NCI-H2107 (cell line): Measurements from ENCODE around the gene WFDC11.
"Not testable (repeated sequence)": the region's sequence is repeated elsewhere in the genome, so short reads cannot be mapped to it uniquely, and the experiment has no call there.

ENCODE experiments used
- DNase-seq: peaks from one replicate; lab custom pipeline; 2025; lab: John Stamatoyannopoulos, UW

Gene WFDC11

DNA sequence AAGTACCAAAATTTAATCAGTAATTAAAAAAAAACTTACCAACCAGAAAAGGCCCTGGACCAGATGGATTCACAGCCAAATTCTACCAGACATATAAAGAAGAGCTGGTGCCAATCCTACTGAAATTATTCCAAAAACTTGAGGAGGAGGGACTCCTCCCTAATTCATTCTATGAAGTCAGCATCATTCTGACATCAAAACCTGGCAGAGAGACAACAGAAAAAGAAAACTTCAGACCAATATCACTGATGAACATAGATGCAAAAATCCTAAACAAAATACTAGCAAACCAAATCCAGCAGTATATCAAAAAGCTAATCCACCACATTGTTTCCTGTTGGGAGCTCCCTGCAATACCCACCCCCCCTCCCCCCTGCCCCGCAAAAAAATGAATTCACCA lies at the start of gene WFDC11:
Gene WFDC11, minus strand, starts transcription at position 101 of the 400 bp plus-strand sequence. CDS start 19,639 bp downstream, outside the sequence.
- no peak for DNase-seq

DNA sequence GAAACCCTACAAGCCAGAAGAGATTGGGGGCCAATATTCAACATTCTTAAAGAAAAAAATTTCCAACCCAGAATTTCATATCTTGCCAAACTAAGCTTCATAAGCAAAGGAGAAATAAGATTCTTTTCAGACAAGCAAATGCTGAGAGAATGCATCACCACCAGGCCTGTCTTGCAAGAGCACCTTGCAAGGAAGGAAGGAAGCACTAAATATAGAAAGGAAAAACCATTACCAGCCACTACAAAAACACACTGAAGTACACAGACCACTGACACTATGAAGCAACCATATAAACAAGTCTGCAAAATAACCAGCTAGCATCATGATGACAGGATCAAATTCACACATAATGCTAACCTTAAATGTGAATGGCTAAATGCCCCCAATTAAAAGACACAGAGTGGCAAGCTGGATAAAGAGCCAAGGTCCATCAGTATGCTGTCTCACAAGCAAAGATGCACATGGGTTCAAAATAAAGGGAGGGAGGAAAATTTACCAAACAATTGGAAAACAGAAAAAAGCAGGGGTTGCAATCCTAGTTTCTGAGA lies 46.2 kb upstream of the WFDC11 start:
- not testable (repeated sequence) for DNase-seq

DNA sequence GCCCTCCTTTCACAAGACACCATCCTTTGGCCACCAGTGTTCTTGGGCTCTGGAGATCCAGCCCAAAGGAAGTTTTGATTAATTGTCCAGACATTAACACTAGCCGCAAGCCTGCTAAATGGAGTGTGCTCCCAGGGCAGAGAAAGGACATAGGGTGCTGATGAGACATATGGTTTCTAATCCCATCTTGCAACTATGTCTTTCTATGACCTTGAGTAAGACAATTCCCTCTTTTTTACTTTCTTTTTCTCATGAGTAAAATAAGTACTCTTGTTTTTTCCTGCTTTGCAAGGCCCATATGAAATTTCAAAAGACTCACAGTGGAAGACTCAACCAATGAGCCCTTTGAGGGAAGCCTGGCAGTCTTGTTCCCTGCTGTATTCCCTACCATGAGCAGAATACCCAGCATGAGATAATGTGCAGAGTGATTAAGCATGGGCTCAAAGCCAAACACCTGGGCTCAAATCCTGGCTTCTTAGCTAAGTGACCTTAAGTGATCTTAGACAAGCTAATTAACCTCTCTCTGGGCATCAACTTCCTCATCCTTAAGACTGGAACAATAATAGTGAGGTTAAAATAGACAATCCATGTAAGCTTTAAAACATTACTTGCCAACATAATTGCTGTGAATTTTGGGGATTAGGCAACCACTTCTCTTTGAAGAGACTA lies 35.1 kb upstream of the WFDC11 start, which contains the start of gene WFDC10B:
Gene WFDC10B, minus strand, starts transcription at position 51 of the 669 bp plus-strand sequence. CDS start 19,027 bp downstream, outside the sequence.
- no peak for DNase-seq

DNA sequence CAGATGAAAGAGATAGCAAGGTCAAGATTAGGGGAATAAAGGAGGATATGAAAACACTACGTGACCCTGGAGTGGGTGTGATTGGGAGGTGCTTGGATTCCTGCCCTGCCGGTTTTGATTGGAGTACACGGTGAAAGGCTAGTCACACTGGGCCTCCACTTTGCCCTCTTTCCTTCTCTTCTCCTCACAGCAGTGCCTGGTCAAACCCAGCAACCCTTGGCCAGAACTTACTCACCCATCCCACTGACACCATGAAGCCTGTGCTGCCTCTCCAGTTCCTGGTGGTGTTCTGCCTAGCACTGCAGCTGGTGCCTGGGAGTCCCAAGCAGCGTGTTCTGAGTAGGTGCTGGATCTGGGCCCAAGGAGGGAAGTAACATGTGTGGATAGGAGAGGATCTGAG lies 31.8 kb upstream of the WFDC11 start, which contains the start of gene WFDC13:
Gene WFDC13, plus strand, starts transcription at position 166 of the 400 bp plus-strand sequence. Its CDS starts 86 bp downstream, at position 252.
- no peak for DNase-seq

DNA sequence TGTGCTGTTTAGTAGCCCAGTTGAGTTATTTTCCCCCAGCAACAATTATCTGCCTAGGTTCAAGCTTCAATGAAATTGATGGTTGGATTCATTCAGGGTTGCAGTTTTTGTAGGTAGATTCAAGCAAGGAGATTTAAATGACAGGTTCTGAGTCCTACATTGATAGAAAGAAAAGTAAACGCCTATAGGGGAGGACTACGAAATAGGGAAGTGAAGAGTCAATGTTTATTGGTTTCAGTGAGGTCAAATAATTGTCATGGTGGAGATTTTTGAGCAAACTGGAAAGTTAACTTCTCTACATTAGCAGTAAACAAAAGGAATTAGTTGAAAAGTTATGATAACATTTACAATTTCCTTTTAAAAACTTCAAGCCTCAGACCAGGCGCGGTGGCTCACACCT lies 31.1 kb upstream of the WFDC11 start:
- no peak for DNase-seq

DNA sequence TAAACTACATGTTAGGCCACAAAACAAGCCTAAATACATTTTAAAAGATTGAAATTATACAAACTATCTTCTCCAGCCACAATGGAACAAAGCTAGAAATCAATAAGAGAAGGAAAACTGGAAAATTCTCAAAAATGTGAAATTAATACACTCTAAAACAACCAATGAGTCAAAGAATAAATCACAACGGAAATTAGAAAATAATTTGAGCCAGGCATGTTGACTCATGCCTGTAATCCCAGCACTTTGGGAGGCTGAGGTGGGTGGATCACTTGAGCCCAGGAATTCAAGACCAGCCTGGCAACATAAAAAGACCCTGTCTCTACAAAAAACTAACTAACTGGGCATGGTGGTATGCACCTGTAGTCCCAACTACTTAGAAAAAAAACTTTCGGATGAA lies 25.5 kb upstream of the WFDC11 start:
- no peak for DNase-seq

DNA sequence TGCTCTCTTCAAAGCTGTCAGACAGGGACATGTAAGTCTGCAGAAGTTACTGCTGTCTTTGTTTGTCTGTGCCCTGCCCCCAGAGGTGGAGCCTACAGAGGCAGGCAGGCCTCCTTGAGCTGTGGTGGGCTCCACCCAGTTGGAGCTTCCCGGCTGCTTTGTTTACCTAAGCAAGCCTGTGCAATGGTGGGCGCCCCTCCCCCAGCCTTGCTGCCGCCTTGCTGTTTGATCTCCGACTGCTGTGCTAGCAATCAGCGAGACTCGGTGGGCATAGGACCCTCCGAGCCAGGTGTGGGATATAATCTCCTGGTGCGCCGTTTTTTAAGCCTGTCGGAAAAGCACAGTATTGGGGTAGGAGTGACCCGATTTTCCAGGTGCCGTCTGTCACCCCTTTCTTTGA lies 23.3 kb upstream of the WFDC11 start:
- DNase-seq: not testable (repeated sequence)

DNA sequence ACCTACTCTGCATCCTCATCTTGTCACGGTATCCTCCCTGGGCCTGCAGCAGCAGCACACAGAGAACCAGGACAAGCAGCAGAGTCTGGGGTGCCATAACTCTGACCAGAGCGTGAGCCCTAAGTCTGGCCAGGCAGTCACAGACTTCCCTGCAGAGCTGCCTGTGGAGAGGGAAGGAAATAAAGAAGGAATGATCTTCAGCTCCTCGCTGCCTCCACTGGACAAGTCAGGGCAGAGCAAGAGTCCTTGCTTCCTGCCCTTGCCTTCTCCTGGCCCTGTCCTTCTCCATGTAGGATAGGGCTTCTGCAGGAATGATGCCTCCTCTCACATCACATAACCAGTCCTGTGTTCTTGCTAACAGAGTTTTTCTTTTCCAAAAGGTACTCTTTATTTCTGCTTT lies 15.9 kb upstream of the WFDC11 start:
- no peak for DNase-seq

DNA sequence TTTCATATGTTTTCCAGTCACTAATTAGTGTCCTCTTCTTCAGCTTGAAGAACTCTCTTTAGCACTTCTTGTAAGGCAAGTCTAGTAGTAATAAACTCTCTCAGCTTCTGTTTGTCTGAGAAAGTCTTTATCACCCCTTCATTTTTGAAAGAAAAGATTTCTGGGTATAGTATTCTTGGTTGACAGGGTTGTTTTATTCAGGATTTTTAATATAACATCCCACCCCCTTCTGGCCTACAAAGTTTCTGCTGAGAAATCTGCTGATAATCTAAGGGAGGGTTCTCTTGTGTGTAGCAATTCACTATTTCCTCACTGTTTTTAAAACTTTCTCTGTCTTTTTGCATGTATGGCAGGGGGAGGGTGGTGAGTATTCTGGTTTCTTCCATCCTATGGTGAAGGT lies 9.6 kb upstream of the WFDC11 start:
- DNase-seq: no peak

DNA sequence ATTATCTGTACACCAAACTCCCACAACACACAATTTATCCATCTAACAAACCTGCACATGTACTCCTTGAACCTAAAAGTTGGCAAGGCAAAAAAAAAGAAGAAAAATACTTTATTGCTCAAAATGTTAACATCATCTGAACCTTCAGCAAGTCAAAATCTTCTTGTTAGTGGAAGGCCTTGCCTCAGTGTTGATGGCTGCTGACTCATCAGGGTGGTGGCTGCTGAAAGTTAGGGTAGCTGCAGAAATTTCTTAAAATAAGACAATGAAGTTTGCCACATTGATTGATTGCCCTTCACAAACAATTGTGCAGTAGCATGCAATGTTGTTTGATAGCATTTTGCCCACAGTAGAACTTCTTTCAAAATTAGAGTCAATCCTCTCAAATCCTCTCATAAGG lies 2.7 kb upstream of the WFDC11 start:
- no peak for DNase-seq

DNA sequence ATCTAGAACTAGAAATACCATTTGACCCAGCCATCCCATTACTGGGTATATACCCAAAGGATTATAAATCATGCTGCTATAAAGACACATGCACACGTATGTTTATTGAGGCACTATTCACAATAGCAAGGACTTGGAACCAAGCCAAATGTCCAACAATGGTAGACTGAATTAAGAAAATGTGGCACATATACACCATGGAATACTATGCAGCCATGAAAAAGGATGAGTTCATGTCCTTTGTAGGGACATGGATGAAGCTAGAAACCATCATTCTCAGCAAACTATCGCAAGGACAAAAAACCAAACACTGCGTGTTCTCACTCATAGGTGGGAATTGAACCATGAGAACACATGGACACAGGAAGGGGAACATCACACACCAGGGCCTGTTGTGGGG lies 13.0 kb downstream of the WFDC11 start:
- not testable (repeated sequence) for DNase-seq

DNA sequence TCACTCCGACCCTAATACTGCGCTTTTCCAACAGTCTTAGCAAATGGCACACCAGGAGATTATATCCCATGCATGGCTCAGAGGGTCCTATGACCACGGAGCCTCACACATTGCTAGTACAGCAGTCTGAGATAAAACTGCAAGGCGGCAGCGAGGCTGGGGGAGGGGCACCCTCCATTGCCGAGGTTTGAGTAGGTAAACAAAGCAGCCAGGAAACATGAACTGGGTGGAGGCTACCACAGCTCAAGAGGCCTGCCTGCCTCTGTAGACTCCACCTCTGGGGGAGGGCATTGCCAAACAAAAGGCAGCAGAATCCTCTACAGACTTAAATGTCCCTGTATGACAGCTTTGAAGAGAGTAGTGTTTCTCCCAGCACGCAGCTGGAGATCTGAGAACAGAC lies 18.3 kb downstream of the WFDC11 start:
- DNase-seq: not testable (repeated sequence)

DNA sequence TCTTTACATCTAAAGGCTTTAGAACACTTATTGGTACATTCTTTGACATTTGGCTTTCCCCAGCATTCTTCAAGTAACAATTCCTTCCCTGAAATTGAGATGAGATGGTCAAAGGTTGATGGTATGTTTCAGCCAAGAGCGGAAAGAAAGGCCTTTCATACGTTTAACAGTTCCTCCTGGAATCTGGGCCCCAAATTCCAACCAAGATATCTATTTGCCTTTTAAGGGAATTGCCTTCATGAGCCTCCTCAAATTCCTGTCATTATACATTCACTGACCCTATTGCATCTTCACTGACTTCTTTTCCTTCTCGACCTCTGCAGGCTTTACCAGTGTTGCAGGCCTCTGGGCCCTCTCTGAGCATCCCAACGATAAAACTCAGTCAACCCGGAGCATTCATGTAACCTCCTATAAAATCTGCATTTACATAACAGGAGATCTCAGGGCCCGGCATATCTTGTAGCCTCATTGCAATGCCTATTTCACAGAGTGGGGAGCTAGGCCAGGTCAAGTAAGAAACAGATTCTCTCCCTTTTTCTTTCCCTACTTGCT lies 20.7 kb downstream of the WFDC11 start:
- DNase-seq: no peak

DNA sequence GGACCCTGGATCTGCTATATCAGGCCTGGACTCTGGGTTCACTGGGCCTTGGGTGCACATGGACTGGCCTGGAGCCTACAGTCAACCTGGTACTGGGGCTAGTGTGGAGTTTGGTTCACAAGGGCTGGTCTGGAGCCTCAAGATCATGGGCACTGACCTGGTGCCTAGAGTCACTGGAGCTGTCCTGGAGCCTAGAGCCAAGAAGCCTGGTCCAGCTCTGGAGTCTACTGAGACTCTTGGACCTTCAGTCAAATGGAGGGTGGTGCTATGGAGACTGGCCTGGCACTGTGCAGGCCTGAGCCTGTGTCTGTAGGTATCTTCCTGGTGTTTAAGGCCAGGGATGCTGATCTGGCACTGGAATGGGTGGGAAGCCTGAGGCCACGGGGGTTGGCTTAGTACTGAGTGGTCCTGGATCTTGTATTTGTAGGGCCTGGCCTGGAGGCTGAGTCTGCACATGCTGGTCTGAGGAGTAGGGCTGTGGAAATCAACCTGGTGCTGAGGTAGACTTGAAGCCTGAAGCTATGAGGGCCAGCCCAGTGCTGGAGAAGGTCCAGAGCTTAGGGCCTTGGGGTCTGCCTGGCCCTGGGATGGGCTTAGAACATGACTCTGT lies 22.5 kb downstream of the WFDC11 start:
- DNase-seq: no peak

DNA sequence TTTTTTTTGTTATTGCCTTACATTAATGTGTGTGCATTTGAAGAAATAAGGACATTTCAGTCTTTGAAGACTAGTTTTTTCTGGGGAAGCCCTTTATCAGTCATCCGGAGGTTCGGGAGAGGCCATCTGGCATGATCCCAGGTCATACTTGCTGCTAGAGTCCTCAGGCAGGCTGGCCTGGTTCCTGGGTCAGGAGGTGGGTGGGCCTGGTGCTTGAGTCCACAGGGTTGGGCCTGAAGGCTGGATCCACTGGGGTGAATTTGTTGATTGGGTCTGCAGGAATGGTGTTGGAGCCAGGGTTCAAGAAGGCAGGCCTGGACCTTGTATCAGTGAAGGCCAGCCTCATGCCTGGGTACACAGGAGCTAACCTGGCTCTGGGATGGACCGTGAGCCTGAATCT lies 23.2 kb downstream of the WFDC11 start:
- no peak for DNase-seq

DNA sequence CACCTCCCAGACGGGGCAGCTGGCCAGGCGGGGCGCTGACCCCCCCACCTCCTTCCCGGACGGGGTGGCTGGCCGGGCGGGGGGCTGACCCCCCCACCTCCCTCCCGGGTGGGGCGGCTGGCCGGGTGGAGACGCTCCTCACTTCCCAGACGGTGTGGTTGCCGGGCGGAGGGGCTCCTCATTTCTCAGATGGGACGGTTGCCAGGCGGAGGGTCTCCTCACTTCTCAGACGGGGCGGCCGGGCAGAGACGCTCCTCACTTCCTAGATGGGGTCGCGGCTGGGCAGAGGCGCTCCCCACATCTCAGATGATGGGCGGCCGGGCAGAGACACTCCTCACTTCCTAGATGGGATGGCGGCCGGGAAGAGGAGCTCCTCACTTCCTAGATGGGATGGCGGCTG lies 24.2 kb downstream of the WFDC11 start:
- not testable (repeated sequence) for DNase-seq

DNA sequence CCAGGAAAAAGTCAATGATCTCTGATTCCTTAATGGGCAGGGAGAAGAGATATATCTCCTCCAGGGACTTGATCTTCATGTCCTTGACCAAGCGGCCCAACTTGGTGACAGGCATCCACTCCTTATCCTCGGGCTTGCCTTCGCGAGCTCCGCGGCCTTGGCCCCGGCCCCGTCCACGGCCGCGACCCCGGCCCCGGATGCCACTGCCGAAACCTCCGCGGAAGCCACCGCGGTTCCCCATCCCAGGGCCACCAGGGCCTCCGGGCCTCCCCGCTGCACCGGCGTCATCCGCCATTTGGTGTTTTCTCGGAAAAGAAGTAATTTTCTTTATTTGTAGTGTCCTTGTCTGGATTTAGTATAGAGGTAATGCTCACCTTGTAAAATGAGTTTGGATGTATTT lies 29.0 kb downstream of the WFDC11 start:
- DNase-seq: not testable (repeated sequence)

DNA sequence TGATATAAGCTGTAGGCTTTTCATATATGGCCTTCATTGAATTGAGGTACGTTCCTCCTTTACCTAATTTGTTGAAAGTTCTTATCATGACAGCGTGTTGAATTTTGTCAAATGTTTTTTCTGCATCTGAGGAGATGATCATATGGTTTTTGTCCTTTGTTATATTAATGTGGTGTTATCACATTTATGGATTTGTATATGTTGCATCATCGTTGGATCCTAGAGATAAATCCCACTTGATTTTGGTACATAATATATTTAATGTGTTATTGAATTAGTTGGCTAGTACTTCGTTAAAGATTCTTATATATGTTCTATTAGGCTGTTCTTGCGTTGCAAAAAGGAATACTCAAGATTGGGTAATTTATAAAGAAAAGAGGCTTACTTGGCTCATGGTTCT lies 30.4 kb downstream of the WFDC11 start:
- DNase-seq: no peak

DNA sequence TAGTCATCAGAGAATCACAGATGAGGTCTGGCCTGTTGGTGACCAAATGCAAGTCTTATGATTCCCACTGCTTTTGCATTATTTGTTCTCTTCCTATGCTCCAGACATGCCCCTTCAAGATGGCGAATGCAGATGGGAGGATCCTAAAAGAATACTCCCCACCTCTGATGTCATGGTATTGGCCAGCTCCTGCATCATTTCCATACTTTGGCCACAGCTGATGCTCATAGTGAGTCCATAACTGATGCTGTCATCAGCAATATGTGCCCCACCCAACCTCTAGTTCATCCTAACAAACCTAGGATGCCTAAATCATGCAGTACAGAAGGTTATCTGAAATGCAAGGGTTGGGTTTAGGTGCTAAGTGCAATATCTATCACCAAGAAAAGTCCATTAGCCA lies 33.5 kb downstream of the WFDC11 start:
- no peak for DNase-seq

DNA sequence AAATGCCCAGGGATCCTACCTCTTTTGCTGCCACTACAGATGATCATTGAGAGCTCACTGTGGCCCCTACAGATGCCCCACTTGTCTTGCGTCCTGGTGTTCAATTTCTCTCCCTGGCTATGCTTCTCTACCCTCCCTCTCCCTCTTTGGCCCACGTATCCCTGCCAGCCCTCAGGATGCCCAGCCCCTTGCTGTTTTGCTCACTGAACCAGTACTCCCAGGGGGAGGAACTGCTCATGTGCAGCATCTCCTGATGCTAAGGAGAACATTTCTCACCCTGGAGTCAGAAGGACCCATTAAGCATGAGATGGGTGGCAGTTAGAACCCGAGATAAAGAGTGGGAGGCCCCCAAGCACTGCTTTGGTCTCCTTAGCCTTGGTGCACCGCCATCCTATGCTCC lies 38.9 kb downstream of the WFDC11 start, which contains the start of gene WFDC9:
Gene WFDC9, minus strand, starts transcription at position 101 of the 400 bp plus-strand sequence. CDS start 21,103 bp downstream, outside the sequence.
- no peak for DNase-seq

DNA sequence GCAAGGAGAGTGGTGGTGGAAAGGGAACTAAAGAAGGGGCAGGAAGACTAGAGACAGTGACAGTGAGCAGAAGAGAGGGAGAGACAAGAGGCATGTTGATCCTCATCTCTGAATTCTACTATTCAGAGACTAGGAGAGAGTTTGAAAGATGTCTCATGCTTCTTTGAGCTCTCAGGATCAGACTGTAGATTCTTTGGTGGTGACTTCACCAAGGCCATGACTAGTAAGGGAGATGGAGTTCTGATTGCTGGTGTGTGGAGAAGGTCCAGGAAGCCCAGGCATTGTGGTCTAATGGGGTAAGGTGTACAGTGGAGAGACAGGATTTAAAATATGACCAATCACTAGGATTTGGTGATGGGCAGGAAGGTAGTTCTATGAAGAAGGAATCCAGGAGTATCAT lies 39.7 kb downstream of the WFDC11 start:
- DNase-seq: no peak

DNA sequence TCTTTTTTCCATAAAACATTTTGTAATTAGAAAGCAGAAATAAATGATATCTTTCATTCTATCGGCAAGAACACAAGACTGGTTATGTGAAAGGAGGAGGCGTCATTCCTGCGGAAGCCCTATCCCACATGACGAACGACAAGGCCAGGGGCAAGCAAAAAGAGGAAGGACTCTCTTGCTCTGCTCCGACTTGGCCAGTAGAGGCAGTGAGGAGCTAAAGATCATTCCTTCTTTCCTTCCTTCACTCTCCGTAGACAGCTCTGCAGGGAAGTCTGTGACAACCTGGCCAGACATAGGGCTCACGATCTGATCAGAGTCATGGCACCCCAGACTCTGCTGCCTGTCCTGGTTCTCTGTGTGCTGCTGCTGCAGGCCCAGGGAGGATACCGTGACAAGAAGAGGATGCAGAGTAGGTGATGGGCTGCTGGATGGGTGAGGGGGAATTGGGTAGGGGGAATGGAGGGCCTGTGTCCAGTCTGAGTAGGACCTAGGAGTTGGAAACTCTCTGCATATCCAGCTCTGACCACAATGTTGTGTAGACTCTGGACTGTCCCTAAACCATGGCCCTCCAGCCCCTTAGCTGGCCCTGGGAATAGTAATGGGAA lies 40.4 kb downstream of the WFDC11 start, which contains the start of gene WFDC10A:
Gene WFDC10A, plus strand, starts transcription at position 244 of the 605 bp plus-strand sequence. Its CDS starts 75 bp downstream, at position 319.
- no peak for DNase-seq
